ENCODE data around the gene MYO9A. TPM values are rescaled to one million over a fixed set of nuclear protein-coding genes. Genes with fewer than 3 reads are reported as not detected.

Gene MYO9A
- polyA plus RNA-seq, 2 donors: 2.6 to 4.3 TPM

- H3K36me3 ChIP-seq (ENCODE audit: control insufficient read depth in 2 of 2, insufficient read depth in 2 of 2, low read length in 1 of 2): no peaks in the 10 kb centered on the region
- H3K4me1 ChIP-seq (ENCODE audit: control insufficient read depth in 2 of 2, insufficient read depth in 2 of 2, low read length in 1 of 2): no peaks in the 10 kb centered on the region
- H3K27ac ChIP-seq (ENCODE audit: low read depth in 2 of 2, low read length in 1 of 2): no peak overlapping the region
- H3K9me3 ChIP-seq (ENCODE audit: control insufficient read depth in 2 of 2, insufficient read depth in 1 of 2, low read depth in 1 of 2, low read length in 1 of 2): no peaks in the 10 kb centered on the region
- no peaks in the 10 kb centered on the region for H3K27me3 ChIP-seq (ENCODE audit: control insufficient read depth in 1 of 2, insufficient read depth in 2 of 2, low read length in 2 of 2)
- WGBS, 2 donors: 96 to 97% methylated on average over 1 of the region's 1 CpG
- no peak overlapping the region for H3K4me3 ChIP-seq (ENCODE audit: low read depth in 1 of 2, low read length in 2 of 2)
These were observed 21.2 kb downstream of the MYO9A start for GRCh38 chr15:72096796-72097195.

GRCh38 chr15:72092691-72093090, 25.3 kb downstream of the MYO9A start:
- Histone ChIP-seq H3K27me3 (ENCODE audit: control insufficient read depth in 1 of 2, insufficient read depth in 2 of 2, low read length in 2 of 2) (no peaks in the 10 kb centered on the region), H3K9me3 (ENCODE audit: control insufficient read depth in 2 of 2, insufficient read depth in 1 of 2, low read depth in 1 of 2, low read length in 1 of 2) (no peaks in the 10 kb centered on the region), H3K36me3 (ENCODE audit: control insufficient read depth in 2 of 2, insufficient read depth in 2 of 2, low read length in 1 of 2) (no peaks in the 10 kb centered on the region), H3K27ac (ENCODE audit: low read depth in 2 of 2, low read length in 1 of 2) (no peak overlapping the region), H3K4me1 (ENCODE audit: control insufficient read depth in 2 of 2, insufficient read depth in 2 of 2, low read length in 1 of 2) (no peaks in the 10 kb centered on the region), H3K4me3 (ENCODE audit: low read depth in 1 of 2, low read length in 2 of 2) (no peak overlapping the region)

- no peaks in the 10 kb centered on the region for H3K27me3 ChIP-seq (ENCODE audit: control insufficient read depth in 1 of 2, insufficient read depth in 2 of 2, low read length in 2 of 2)
- H3K4me3 ChIP-seq (ENCODE audit: low read depth in 1 of 2, low read length in 2 of 2): no peak overlapping the region
- H3K4me1 ChIP-seq (ENCODE audit: control insufficient read depth in 2 of 2, insufficient read depth in 2 of 2, low read length in 1 of 2): no peaks in the 10 kb centered on the region
- H3K9me3 ChIP-seq (ENCODE audit: control insufficient read depth in 2 of 2, insufficient read depth in 1 of 2, low read depth in 1 of 2, low read length in 1 of 2): no peaks in the 10 kb centered on the region
- H3K36me3 ChIP-seq (ENCODE audit: control insufficient read depth in 2 of 2, insufficient read depth in 2 of 2, low read length in 1 of 2): no peaks in the 10 kb centered on the region
- no peak overlapping the region for H3K27ac ChIP-seq (ENCODE audit: low read depth in 2 of 2, low read length in 1 of 2)
- 96% methylated on average over 3 of the region's 3 CpGs for WGBS, 2 donors
These were observed 25.9 kb downstream of the MYO9A start for GRCh38 chr15:72092006-72092405.

- 90% methylated on average over 9 of the region's 9 CpGs for WGBS, 2 donors
- Histone ChIP-seq H3K9me3 (ENCODE audit: control insufficient read depth in 2 of 2, insufficient read depth in 1 of 2, low read depth in 1 of 2, low read length in 1 of 2) (peaks cover 0 to 3% of the 10 kb centered on the region in 2 donors), H3K27me3 (ENCODE audit: control insufficient read depth in 1 of 2, insufficient read depth in 2 of 2, low read length in 2 of 2) (no peaks in the 10 kb centered on the region), H3K36me3 (ENCODE audit: control insufficient read depth in 2 of 2, insufficient read depth in 2 of 2, low read length in 1 of 2) (peaks cover 0 to 3% of the 10 kb centered on the region in 2 donors), H3K4me1 (ENCODE audit: control insufficient read depth in 2 of 2, insufficient read depth in 2 of 2, low read length in 1 of 2) (peaks cover 0 to 7% of the 10 kb centered on the region in 2 donors), H3K27ac (ENCODE audit: low read depth in 2 of 2, low read length in 1 of 2) (no peak overlapping the region), H3K4me3 (ENCODE audit: low read depth in 1 of 2, low read length in 2 of 2) (no peak overlapping the region)
These were observed 30.9 kb downstream of the MYO9A start for GRCh38 chr15:72086920-72087648.

GRCh38 chr15:72086010-72086697, 31.8 kb downstream of the MYO9A start:
- no peak overlapping the region for H3K27ac ChIP-seq (ENCODE audit: low read depth in 2 of 2, low read length in 1 of 2)
- WGBS, 2 donors: 83 to 87% methylated on average over 11 of the region's 11 CpGs
- H3K27me3 ChIP-seq (ENCODE audit: control insufficient read depth in 1 of 2, insufficient read depth in 2 of 2, low read length in 2 of 2): no peaks in the 10 kb centered on the region
- H3K36me3 ChIP-seq (ENCODE audit: control insufficient read depth in 2 of 2, insufficient read depth in 2 of 2, low read length in 1 of 2): peaks cover 0 to 3% of the 10 kb centered on the region in 2 donors
- H3K4me3 ChIP-seq (ENCODE audit: low read depth in 1 of 2, low read length in 2 of 2): no peak overlapping the region
- peaks cover 0 to 3% of the 10 kb centered on the region in 2 donors for H3K9me3 ChIP-seq (ENCODE audit: control insufficient read depth in 2 of 2, insufficient read depth in 1 of 2, low read depth in 1 of 2, low read length in 1 of 2)
- H3K4me1 ChIP-seq (ENCODE audit: control insufficient read depth in 2 of 2, insufficient read depth in 2 of 2, low read length in 1 of 2): peaks cover 0 to 7% of the 10 kb centered on the region in 2 donors

GRCh38 chr15:72082176-72082575, 35.8 kb downstream of the MYO9A start:
- Histone ChIP-seq H3K36me3 (ENCODE audit: control insufficient read depth in 2 of 2, insufficient read depth in 2 of 2, low read length in 1 of 2) (peaks cover 0 to 3% of the 10 kb centered on the region in 2 donors), H3K27me3 (ENCODE audit: control insufficient read depth in 1 of 2, insufficient read depth in 2 of 2, low read length in 2 of 2) (no peaks in the 10 kb centered on the region), H3K4me1 (ENCODE audit: control insufficient read depth in 2 of 2, insufficient read depth in 2 of 2, low read length in 1 of 2) (peaks cover 0 to 7% of the 10 kb centered on the region in 2 donors), H3K9me3 (ENCODE audit: control insufficient read depth in 2 of 2, insufficient read depth in 1 of 2, low read depth in 1 of 2, low read length in 1 of 2) (peaks cover 0 to 3% of the 10 kb centered on the region in 2 donors), H3K4me3 (ENCODE audit: low read depth in 1 of 2, low read length in 2 of 2) (no peak overlapping the region), H3K27ac (ENCODE audit: low read depth in 2 of 2, low read length in 1 of 2) (no peak overlapping the region)
- 89 to 91% methylated on average over 1 of the region's 1 CpG for WGBS, 2 donors

GRCh38 chr15:72078887-72079286, 39.1 kb downstream of the MYO9A start:
- no peaks in the 10 kb centered on the region for H3K4me1 ChIP-seq (ENCODE audit: control insufficient read depth in 2 of 2, insufficient read depth in 2 of 2, low read length in 1 of 2)
- no peaks in the 10 kb centered on the region for H3K27me3 ChIP-seq (ENCODE audit: control insufficient read depth in 1 of 2, insufficient read depth in 2 of 2, low read length in 2 of 2)
- 84 to 88% methylated on average over 6 of the region's 6 CpGs for WGBS, 2 donors
- H3K27ac ChIP-seq (ENCODE audit: low read depth in 2 of 2, low read length in 1 of 2): no peak overlapping the region
- H3K9me3 ChIP-seq (ENCODE audit: control insufficient read depth in 2 of 2, insufficient read depth in 1 of 2, low read depth in 1 of 2, low read length in 1 of 2): no peaks in the 10 kb centered on the region
- no peaks in the 10 kb centered on the region for H3K36me3 ChIP-seq (ENCODE audit: control insufficient read depth in 2 of 2, insufficient read depth in 2 of 2, low read length in 1 of 2)
- H3K4me3 ChIP-seq (ENCODE audit: low read depth in 1 of 2, low read length in 2 of 2): no peak overlapping the region

GRCh38 chr15:72077950-72078349, 40.0 kb downstream of the MYO9A start:
- no peak overlapping the region for H3K4me3 ChIP-seq (ENCODE audit: low read depth in 1 of 2, low read length in 2 of 2)
- WGBS, 2 donors: 96 to 100% methylated on average over 1 of the region's 1 CpG
- H3K36me3 ChIP-seq (ENCODE audit: control insufficient read depth in 2 of 2, insufficient read depth in 2 of 2, low read length in 1 of 2): no peaks in the 10 kb centered on the region
- H3K27me3 ChIP-seq (ENCODE audit: control insufficient read depth in 1 of 2, insufficient read depth in 2 of 2, low read length in 2 of 2): no peaks in the 10 kb centered on the region
- no peaks in the 10 kb centered on the region for H3K9me3 ChIP-seq (ENCODE audit: control insufficient read depth in 2 of 2, insufficient read depth in 1 of 2, low read depth in 1 of 2, low read length in 1 of 2)
- no peaks in the 10 kb centered on the region for H3K4me1 ChIP-seq (ENCODE audit: control insufficient read depth in 2 of 2, insufficient read depth in 2 of 2, low read length in 1 of 2)
- H3K27ac ChIP-seq (ENCODE audit: low read depth in 2 of 2, low read length in 1 of 2): no peak overlapping the region

- WGBS, 2 donors: 83 to 87% methylated on average over 5 of the region's 5 CpGs
- Histone ChIP-seq H3K27me3 (ENCODE audit: control insufficient read depth in 1 of 2, insufficient read depth in 2 of 2, low read length in 2 of 2) (no peaks in the 10 kb centered on the region), H3K36me3 (ENCODE audit: control insufficient read depth in 2 of 2, insufficient read depth in 2 of 2, low read length in 1 of 2) (no peaks in the 10 kb centered on the region)
These were observed 43.5 kb downstream of the MYO9A start for GRCh38 chr15:72074335-72075060.

More at GRCh38 chr15:72074335-72075060, 43.5 kb downstream of the MYO9A start:
- Histone ChIP-seq H3K27ac (ENCODE audit: low read depth in 2 of 2, low read length in 1 of 2) (no peak overlapping the region), H3K9me3 (ENCODE audit: control insufficient read depth in 2 of 2, insufficient read depth in 1 of 2, low read depth in 1 of 2, low read length in 1 of 2) (no peaks in the 10 kb centered on the region), H3K4me3 (ENCODE audit: low read depth in 1 of 2, low read length in 2 of 2) (no peak overlapping the region), H3K4me1 (ENCODE audit: control insufficient read depth in 2 of 2, insufficient read depth in 2 of 2, low read length in 1 of 2) (no peaks in the 10 kb centered on the region)

Measured in esophagus (tissue), 2 donors.